NT2/D1 (cell line): ENCODE results near the gene FMN1.

Source experiments
- SUZ12 ChIP-seq: IDR thresholded peaks from 2 replicates; pipeline ENCODE4 v1.6.1; 2011; ENCODE audit not compliant: insufficient read length, insufficient read depth; ENCODE audit errors: extremely low read depth
- ZNF274 ChIP-seq: IDR thresholded peaks from 2 replicates; pipeline ENCODE4 v1.6.1; 2011; ENCODE audit warnings: mild to moderate bottlenecking, low read depth, low read length

DNA sequence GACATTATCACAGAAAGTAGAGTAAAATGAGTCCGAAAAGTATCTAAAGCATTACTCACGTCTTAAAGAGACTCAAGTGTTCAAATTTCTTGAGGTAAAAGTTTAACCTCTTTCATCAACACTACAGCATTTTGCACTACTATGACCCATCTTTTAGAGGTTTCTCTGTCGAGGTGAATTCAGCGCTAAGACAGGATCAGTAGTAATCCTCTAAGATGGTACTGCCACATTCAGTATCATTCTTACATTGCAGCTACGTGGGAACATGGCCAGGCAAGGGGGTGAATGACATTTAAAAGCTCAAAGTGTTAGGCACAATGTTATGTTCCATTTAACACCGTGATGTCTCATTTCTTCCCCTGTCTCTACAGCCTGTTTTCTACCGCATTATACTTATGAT lies 210.8 kb downstream of the FMN1 start:
- TF ChIP-seq ZNF274 (no peak), SUZ12 (no peak)
